NCI-H510A treated with DMSO at 0.1 percent for 48 hours (cell line): ENCODE measurements around the gene TEX2.

Source experiments
- DNase-seq: peaks from one replicate; lab custom pipeline; 2025; lab: John Stamatoyannopoulos, UW

Gene TEX2

GRCh38 chr17:64158406-64158805, 104.7 kb downstream of the TEX2 start:
- no peak for DNase-seq

- no peak for DNase-seq
Observed at GRCh38 chr17:64157669-64158180, 105.3 kb downstream of the TEX2 start.

GRCh38 chr17:64156670-64157069, 106.4 kb downstream of the TEX2 start:
- DNase-seq, result no peak

- no peak for DNase-seq
Observed at GRCh38 chr17:64155751-64156544, 107.1 kb downstream of the TEX2 start.

GRCh38 chr17:64155129-64155528, 107.9 kb downstream of the TEX2 start:
- DNase-seq, result no peak

GRCh38 chr17:64154717-64155116, 108.3 kb downstream of the TEX2 start:
- DNase-seq, result no peak

GRCh38 chr17:64154313-64154695, 108.8 kb downstream of the TEX2 start:
- no peak for DNase-seq

- DNase-seq, result no peak
Observed at GRCh38 chr17:64153565-64154312, 109.3 kb downstream of the TEX2 start.

- DNase-seq, result no peak
Observed at GRCh38 chr17:64152428-64153125, 110.5 kb downstream of the TEX2 start.

GRCh38 chr17:64151016-64151368, 112.1 kb downstream of the TEX2 start:
- no peak for DNase-seq

GRCh38 chr17:64150237-64151015, 112.6 kb downstream of the TEX2 start:
- DNase-seq, result no peak

- DNase-seq, result no peak
Observed at GRCh38 chr17:64149196-64149595, 113.9 kb downstream of the TEX2 start.

GRCh38 chr17:64148699-64149098, 114.4 kb downstream of the TEX2 start:
- no peak for DNase-seq

GRCh38 chr17:64148017-64148631, 114.9 kb downstream of the TEX2 start:
- DNase-seq, result peak; percentile 13

GRCh38 chr17:64147110-64148016, 115.7 kb downstream of the TEX2 start:
- DNase-seq, result no peak

GRCh38 chr17:64146418-64147109, 116.5 kb downstream of the TEX2 start:
- DNase-seq, result peak; percentile 51

GRCh38 chr17:64145751-64146417, 117.2 kb downstream of the TEX2 start:
- DNase-seq, result peak; percentile 98

- no peak for DNase-seq
Observed at GRCh38 chr17:64145375-64145750, 117.7 kb downstream of the TEX2 start.

- no peak for DNase-seq
Observed at GRCh38 chr17:64139542-64139941, 123.5 kb downstream of the TEX2 start.
